Mucosa of gallbladder (tissue), 1 donor: Measurements from ENCODE around the gene CEACAM21. TPM values are rescaled to one million over a fixed set of nuclear protein-coding genes. Genes with fewer than 3 reads are reported as not detected.
A peak's percentile ranks its signal among the peaks of the same experiment; 100 is the strongest.
"Not testable (repeated sequence)": the region's sequence is repeated elsewhere in the genome, so short reads cannot be mapped to it uniquely, and the experiment has no call there.

Experiments used
- DNase-seq: peaks from one replicate; pipeline ENCODE4 v3.0.0-alpha.2; 2020; ENCODE audit warnings: low spot score
- total RNA-seq: library from RNA; stranded (reverse); gene quantifications from one replicate; pipeline ENCODE4 v1.2.1, GENCODE V29; 2021
- donor health status: DM: no; HTN: no; CAD: no.

CEACAM21 gene
- total RNA-seq, 1 donor from 2014 or later = 2.4 TPM

- no peak for DNase-seq
These were observed 26.1 kb upstream of the CEACAM21 start for GRCh38 chr19:41549884-41550283.

DNA sequence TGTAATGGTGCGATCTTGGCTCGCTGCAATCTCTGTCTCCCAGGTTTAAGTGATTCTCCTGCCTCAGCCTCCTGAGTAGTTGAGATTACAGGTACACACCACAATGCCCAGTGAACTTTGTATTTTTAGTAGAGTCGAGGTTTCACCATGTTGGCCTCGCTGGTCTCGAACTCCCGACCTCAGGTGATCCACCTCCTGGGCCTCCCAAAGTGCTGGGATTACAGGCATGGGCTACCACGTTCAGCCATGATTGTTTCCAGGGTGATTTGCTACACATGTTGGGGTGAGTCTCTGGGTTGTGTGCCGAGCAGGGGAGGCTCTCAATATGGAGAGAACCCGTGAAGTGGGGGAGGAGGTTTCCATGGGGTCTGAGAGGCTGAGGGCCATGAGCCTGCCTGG lies 24.8 kb upstream of the CEACAM21 start:
- no peak for DNase-seq

GRCh38 chr19:41551711-41552110 lies 24.3 kb upstream of the CEACAM21 start:
- no peak for DNase-seq

DNA sequence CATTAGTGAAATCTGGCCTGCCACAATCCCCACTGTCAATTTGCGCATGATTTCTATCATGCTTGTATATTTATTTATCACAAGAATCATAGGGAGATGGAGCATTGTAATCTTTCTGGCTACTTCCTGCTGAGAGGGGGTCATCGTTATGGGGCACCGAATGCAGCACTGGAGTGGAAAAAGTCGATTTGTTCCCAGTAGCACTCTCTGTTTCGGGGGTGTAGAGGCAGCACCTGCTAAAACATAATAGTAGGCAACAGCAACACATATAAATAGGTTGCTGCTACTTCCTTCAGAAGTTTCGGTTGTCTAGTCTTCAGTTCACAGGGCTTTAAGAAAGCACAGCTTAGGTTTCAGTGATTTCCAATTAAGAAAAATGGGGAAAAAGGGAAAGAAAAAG lies 23.4 kb upstream of the CEACAM21 start:
- DNase-seq = no peak

DNA sequence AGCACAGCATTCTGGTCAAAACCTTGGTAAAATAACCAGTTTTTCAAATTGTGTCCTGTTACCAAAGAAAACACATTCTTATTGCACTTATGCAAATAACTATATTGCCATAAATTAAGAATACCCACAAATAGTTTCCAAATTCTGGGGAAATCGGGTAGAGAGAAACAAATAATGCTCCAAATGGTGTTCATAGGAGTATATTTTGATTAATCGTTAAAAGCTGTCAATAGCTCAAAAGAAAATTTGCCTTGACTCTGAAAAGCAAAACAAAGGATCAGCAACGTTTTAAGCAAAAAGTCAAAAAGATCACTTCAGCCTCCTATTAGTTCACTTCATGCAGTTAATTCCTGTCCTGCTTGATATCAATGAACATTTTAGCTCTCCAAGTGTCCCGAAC lies 22.2 kb upstream of the CEACAM21 start:
- DNase-seq = no peak

DNA sequence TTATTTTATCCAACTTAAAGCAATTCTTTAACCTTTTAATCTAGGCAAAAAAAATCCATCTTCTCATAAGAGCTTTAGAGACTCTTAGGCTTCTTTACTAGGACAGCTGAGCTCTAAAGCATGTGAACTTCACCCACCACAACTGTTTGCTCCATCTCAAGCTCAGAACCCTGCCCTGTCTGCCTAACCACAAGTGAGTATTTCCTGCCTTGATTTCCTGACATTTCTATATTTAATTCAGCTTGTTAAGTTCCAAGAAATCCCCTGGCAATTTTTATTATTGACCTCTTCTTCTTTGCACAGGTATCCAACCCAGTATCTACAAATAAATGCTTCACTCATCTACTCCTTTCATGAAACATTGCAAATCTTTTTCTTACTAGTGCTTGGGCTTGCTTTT lies 21.1 kb upstream of the CEACAM21 start:
- DNase-seq = no peak

- DNase-seq = no peak
These were observed 20.2 kb upstream of the CEACAM21 start for GRCh38 chr19:41555748-41556147.

- DNase-seq = no peak
These were observed 12.0 kb upstream of the CEACAM21 start for GRCh38 chr19:41563854-41564514.

- no peak for DNase-seq
These were observed 11.2 kb upstream of the CEACAM21 start for GRCh38 chr19:41564515-41565378.

DNA sequence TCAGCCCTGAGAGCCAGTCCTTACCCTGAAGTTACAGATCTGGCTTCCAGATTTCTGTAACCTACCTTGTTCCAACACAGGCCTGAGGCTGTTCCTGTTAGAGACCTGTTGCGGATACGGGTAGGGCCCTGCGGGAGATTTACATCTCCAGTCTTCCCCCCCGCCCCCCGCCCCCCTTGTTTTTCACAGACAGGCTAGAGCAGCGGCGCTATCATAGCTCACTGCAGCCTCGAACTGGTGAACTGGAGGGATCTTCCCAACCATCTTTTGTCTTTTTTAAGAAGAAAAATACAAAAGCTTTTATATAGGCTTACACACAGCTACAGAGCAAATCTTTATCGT lies 10.6 kb upstream of the CEACAM21 start:
- no peak for DNase-seq

DNA sequence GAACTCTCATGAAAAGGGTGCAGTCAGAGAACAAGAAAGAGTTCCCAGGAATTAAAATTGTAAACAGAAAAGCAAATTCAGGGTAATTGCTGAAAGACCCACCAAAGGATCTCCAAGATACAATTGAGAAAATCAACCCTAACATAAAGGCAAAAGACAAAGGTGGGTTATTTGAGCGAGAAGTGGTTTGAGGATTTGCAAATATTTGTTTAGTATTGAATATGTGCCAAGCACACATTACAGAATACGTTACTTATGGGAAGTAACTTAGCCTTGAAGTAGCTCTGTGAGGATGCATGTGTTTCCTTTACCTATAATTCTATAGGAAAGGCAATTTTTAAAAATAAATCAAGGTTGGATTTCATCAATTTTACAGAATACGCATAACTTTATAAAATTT lies 10.0 kb upstream of the CEACAM21 start:
- DNase-seq = no peak

GRCh38 chr19:41569481-41570150 lies 6.3 kb upstream of the CEACAM21 start:
- no peak for DNase-seq

- no peak for DNase-seq
These were observed 5.8 kb upstream of the CEACAM21 start for GRCh38 chr19:41570179-41570578.

GRCh38 chr19:41570639-41571112 lies 5.3 kb upstream of the CEACAM21 start:
- peak; percentile 80 for DNase-seq

- DNase-seq = no peak
These were observed 1.3 kb downstream of the CEACAM21 start for GRCh38 chr19:41577144-41577830.

GRCh38 chr19:41577833-41578232 lies 1.9 kb downstream of the CEACAM21 start:
- no peak for DNase-seq

GRCh38 chr19:41578886-41579285 lies 2.9 kb downstream of the CEACAM21 start:
- DNase-seq = no peak

- DNase-seq = not testable (repeated sequence)
These were observed 5.1 kb downstream of the CEACAM21 start for GRCh38 chr19:41581068-41581467.

DNA sequence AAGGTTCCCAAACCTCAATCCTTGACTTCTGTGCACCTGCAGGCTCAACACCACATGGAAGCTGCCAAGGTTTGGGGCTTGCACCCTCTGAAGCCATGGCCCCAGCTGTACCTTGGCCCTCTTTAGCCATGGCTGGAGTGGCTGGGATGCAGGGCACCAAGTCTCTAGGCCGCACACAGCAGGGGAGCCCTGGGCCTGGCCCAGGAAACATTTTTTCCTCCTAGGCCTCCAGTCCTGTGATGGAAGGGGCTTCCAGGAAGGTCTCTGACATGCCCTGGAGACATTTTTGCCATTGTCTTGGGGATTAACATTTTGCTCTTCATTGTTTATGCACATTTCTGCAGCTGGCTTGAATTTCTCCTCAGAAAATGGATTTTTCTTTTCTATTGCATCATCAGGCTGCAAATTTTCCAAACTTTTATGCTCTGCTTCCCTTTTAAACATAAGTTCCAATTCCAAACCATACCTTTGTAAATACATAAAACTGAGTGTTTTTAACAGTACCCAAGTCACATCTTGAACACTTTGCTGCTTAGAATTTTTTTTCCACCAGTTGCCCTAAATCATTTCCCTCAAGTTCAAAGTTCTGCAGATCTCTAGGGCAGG lies 6.7 kb downstream of the CEACAM21 start:
- DNase-seq = not testable (repeated sequence)

DNA sequence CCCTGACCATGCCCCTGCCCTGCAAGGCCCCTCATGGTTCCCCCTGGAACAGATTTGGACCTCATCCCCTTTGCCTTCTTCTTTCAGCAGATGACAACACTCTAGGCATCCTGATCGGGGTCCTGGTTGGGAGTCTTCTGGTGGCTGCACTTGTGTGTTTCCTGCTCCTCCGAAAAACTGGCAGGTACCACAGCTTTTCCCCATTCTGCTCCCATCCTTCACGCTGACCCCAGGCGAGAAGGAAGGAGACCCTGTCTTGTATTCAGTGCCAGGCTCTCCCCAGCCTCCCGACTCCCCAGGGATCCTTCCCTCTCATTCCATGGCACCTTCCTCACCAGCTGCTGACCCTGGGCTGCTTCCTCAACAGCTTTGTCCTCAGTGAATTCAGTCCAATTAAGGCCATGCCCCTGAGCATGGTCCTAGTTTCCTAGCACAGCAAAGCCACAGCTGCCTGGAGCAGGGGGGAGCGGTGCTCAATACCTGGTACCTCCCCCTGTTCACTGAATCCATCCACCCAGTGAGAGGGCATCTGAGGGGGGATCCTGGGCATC lies 8.4 kb downstream of the CEACAM21 start:
- DNase-seq = no peak

- DNase-seq = no peak
These were observed 9.0 kb downstream of the CEACAM21 start for GRCh38 chr19:41584931-41585330.
